A549 (cell line): ENCODE data around the gene ZFP69. TPM values are rescaled to one million over a fixed set of nuclear protein-coding genes. Genes with fewer than 3 reads are reported as not detected.

Experiments
- ATAC-seq, 2 experiments: fragments of 200-7000 bp in 1 of 2; fragments of >200 bp in 1 of 2; cut with Nextera tagmentation in 1 of 2; cut with Tn5 transposase in 1 of 2; 3 replicates each; pipeline versions ENCODE4 v1.8.0 to v1.9.1; 2018 to 2020; ENCODE audit warnings: mild to moderate bottlenecking in 1 of 2, moderate library complexity in 1 of 2
- CTCF ChIA-PET: fragments of 300-600 bp; sonication (Branson Sonifier 250); formaldehyde crosslinking; extraction: SDS; loops from one replicate; lab custom pipeline; 2021; ENCODE audit warnings: antibody characterized with exemption, inconsistent platforms; lab: Yijun Ruan, JAX
- POLR2A ChIA-PET: fragments of 350-600 bp; formaldehyde crosslinking; extraction: SDS; loops from one replicate; lab custom pipeline; 2021; ENCODE audit warnings: antibody characterized with exemption, inconsistent platforms; lab: Yijun Ruan, JAX
- DNase-seq, 2 experiments: peaks; one replicate each; pipeline versions ENCODE4 v3.0.0 to v3.0.0-alpha.2; 2011 to 2016; ENCODE audit warnings: low read depth in 1 of 2, low spot score in 1 of 2
- FAIRE-seq: peaks from 2 replicates; lab custom pipeline; 2011; peaks lifted over from hg19 to GRCh38; lab: Jason Lieb, UNC
- H3K27ac ChIP-seq, 2 experiments: fragments of >200 bp; sonication (Bioruptor Twin); formaldehyde crosslinking; 3 replicates each; pipeline ENCODE4 v1.5.1; 2016 to 2017
- H3K4me1 ChIP-seq: fragments of >200 bp; sonication (Bioruptor Twin); formaldehyde crosslinking; 3 replicates; pipeline ENCODE4 v1.6.1; 2016
- H3K4me2 ChIP-seq: fragments of >200 bp; sonication (Bioruptor Twin); formaldehyde crosslinking; 3 replicates; pipeline ENCODE4 v1.6.1; 2016
- H3K4me3 ChIP-seq: fragments of >200 bp; sonication (Bioruptor Twin); formaldehyde crosslinking; 3 replicates; pipeline ENCODE4 v1.5.1; 2016
- H3K9me3 ChIP-seq: fragments of >200 bp; sonication (Bioruptor Twin); formaldehyde crosslinking; 3 replicates; pipeline ENCODE4 v1.6.1; 2016
- CEBPB ChIP-seq, 2 experiments: fragments of >200 bp in 1 of 2; sonication (Bioruptor Twin) in 1 of 2; formaldehyde crosslinking in 1 of 2; IDR thresholded peaks; 2 replicates each; pipeline ENCODE4 v1.6.1; 2012 to 2016
- EHF ChIP-seq: fragments of 250-450 bp; sonication (Bioruptor Pico); IDR thresholded peaks from 2 replicates; pipeline ENCODE4 v1.5.0; 2020; ENCODE audit warnings: mild to moderate bottlenecking
- FOSB ChIP-seq: fragments of 250-450 bp; sonication (Bioruptor Pico); IDR thresholded peaks from 2 replicates; pipeline ENCODE4 v1.5.0; 2020; ENCODE audit warnings: mild to moderate bottlenecking, moderate library complexity
- FOSL2 ChIP-seq, 2 experiments: fragments of 450-650 bp in 1 of 2; fragments of >200 bp in 1 of 2; sonication (Bioruptor Twin) in 1 of 2; formaldehyde crosslinking; IDR thresholded peaks; 2 replicates each; pipeline versions ENCODE4 v1.5.0 to v1.6.1; 2016 to 2020; ENCODE audit warnings: mild to moderate bottlenecking in 1 of 2, moderate library complexity in 1 of 2
- GATA3 ChIP-seq: IDR thresholded peaks from 2 replicates; pipeline ENCODE4 v1.6.1; 2012; ENCODE audit warnings: borderline replicate concordance
- JUNB ChIP-seq: fragments of >200 bp; sonication (Bioruptor Twin); formaldehyde crosslinking; IDR thresholded peaks from 2 replicates; pipeline ENCODE4 v1.6.1; 2016
- KDM5A ChIP-seq: fragments of 200-600 bp; sonication (generic); IDR thresholded peaks from 2 replicates; pipeline ENCODE4 v1.6.1; 2016; ENCODE audit warnings: antibody characterized with exemption, mild to moderate bottlenecking
- MYC ChIP-seq: IDR thresholded peaks from 2 replicates; pipeline ENCODE4 v1.6.1; 2012; ENCODE audit warnings: mild to moderate bottlenecking, inconsistent platforms, low read length, improper control_type of control experiment, borderline replicate concordance
- POLR2AphosphoS2 ChIP-seq: conservative IDR thresholded peaks from 2 replicates; pipeline ENCODE4 v1.6.1; 2012; ENCODE audit warnings: low read length, improper control_type of control experiment, inconsistent platforms
- RCOR1 ChIP-seq: fragments of 150-350 bp; IDR thresholded peaks from 2 replicates; pipeline ENCODE4 v1.6.1; 2014; ENCODE audit warnings: antibody characterized with exemption, low read length, low read depth
- SREBF2 ChIP-seq: fragments of 450-650 bp; IDR thresholded peaks from 2 replicates; pipeline ENCODE4 v1.6.1; 2014; ENCODE audit warnings: mild to moderate bottlenecking, moderate library complexity
- WGBS: methylation state at CpG from one replicate; pipeline ENCODE4 v1.1.6; 2017; ENCODE audit errors: missing lambda C conversion rate; 5-methylcytosine and 5-hydroxymethylcytosine counted together
- polyA plus RNA-seq, 4 experiments: library from polyadenylated mRNA; depleted of rRNA in 3 of 4; stranded (reverse); fragments of >200 nt; fragmentation: RNase III in 1 of 4; extraction: RNeasy Plus Mini Kit Qiagen cat#74134 plus additional on column Dnase treatment in 1 of 4; gene quantifications; 2 replicates in 3 of 4; 3 replicates in 1 of 4; pipeline ENCODE4 v1.2.3, GENCODE V29; 2011 to 2017
- TF ChIP-seq, protein P1 (sequence below): IDR thresholded peaks from 2 replicates; pipeline ENCODE4 v1.6.1; 2012

Gene ZFP69
- polyA plus RNA-seq, 2 of the 4 experiments (the other 2 are of a cell fraction) = not detected

DNA sequence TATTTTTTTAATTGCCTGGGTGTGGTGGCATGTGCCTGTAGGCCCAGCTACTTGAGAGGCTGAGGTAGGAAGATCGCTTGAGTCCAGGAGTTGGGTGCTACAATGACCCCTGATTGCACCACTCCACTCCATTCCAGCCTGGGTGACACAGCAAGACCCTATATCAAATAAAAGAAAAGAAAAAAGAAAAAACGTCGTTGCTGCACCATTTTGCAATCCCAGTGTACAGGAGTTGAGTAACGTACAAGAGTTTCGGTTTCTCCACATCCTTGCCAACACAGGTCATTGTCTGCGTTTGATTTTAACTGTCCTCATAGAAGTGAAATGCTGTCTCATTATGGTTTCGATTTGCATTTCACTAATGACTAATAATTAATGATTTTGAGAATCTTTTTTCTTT lies 62.2 kb downstream of the ZFP69 start:
- H3K4me2 ChIP-seq = no peak overlapping the region
- H3K4me1 ChIP-seq = no peaks in the 10 kb centered on the region
- no peak for ATAC-seq
- peaks cover 4% of the 10 kb centered on the region; the same call in 2 of the 3 replicates for H3K9me3 ChIP-seq
- CTCF ChIA-PET = no interaction called here
- no peak for DNase-seq
- no peak for FAIRE-seq
- 79% methylated on average over 7 of the region's 7 CpGs for WGBS
- POLR2A ChIA-PET = no interaction called here
- TF ChIP-seq KDM5A (no peak), JUNB (no peak), CEBPB (IDR thresholded peaks at IDR 0.05) (no peak), GATA3 (no peak), FOSB (no peak), RCOR1 (no peak), POLR2AphosphoS2 (no peak), FOSL2 (IDR thresholded peaks at IDR 0.05) (no peak), FOSL2 (CRISPR knock-in tag; IDR thresholded peaks at IDR 0.05) (no peak), MYC (no peak), SREBF2 (no peak), EHF (no peak)
- TF ChIP-seq, protein P1, sequence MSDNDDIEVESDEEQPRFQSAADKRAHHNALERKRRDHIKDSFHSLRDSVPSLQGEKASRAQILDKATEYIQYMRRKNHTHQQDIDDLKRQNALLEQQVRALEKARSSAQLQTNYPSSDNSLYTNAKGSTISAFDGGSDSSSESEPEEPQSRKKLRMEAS = no peak
- H3K27ac ChIP-seq = no peak overlapping the region
- no peak overlapping the region for H3K4me3 ChIP-seq

Other genes with a start within 250 kb of the ZFP69 start
- gene TMCO2, start 229.4 kb upstream of the ZFP69 start, polyA plus RNA-seq (2011; rRNA removed) = not detected in 2 replicates
- not detected in 3 replicates for gene TMCO2, start 229.4 kb upstream of the ZFP69 start, polyA plus RNA-seq (2017; fragmentation: RNase III; extraction: RNeasy Plus Mini Kit Qiagen cat#74134 plus additional on column Dnase treatment)
- gene ZMPSTE24, start 219.1 kb upstream of the ZFP69 start, polyA plus RNA-seq (2011; rRNA removed) = 40.5 and 61.3 TPM in 2 replicates
- 41.0 to 44.3 TPM (median 41.9 TPM) in 3 replicates for gene ZMPSTE24, start 219.1 kb upstream of the ZFP69 start, polyA plus RNA-seq (2017; fragmentation: RNase III; extraction: RNeasy Plus Mini Kit Qiagen cat#74134 plus additional on column Dnase treatment)
- 0.08 and 0.16 TPM in 2 replicates for gene COL9A2, start 160.0 kb upstream of the ZFP69 start, polyA plus RNA-seq (2011; rRNA removed)
- 0.12 to 0.32 TPM (median 0.12 TPM) in 3 replicates for gene COL9A2, start 160.0 kb upstream of the ZFP69 start, polyA plus RNA-seq (2017; fragmentation: RNase III; extraction: RNeasy Plus Mini Kit Qiagen cat#74134 plus additional on column Dnase treatment)
- gene SMAP2, start 103.6 kb upstream of the ZFP69 start, polyA plus RNA-seq (2011; rRNA removed) = 7.7 and 8.3 TPM in 2 replicates
- gene SMAP2, start 103.6 kb upstream of the ZFP69 start, polyA plus RNA-seq (2017; fragmentation: RNase III; extraction: RNeasy Plus Mini Kit Qiagen cat#74134 plus additional on column Dnase treatment) = 6.4 to 7.2 TPM (median 7.1 TPM) in 3 replicates
- 2.8 and 3.0 TPM in 2 replicates for gene ZFP69B, start 26.8 kb upstream of the ZFP69 start, polyA plus RNA-seq (2011; rRNA removed)
- 1.9 to 2.3 TPM (median 1.9 TPM) in 3 replicates for gene ZFP69B, start 26.8 kb upstream of the ZFP69 start, polyA plus RNA-seq (2017; fragmentation: RNase III; extraction: RNeasy Plus Mini Kit Qiagen cat#74134 plus additional on column Dnase treatment)
- gene EXO5, start 31.5 kb downstream of the ZFP69 start, polyA plus RNA-seq (2011; rRNA removed) = 4.6 and 5.7 TPM in 2 replicates
- gene EXO5, start 31.5 kb downstream of the ZFP69 start, polyA plus RNA-seq (2017; fragmentation: RNase III; extraction: RNeasy Plus Mini Kit Qiagen cat#74134 plus additional on column Dnase treatment) = 6.4 to 7.0 TPM (median 6.7 TPM) in 3 replicates
- gene ZNF684, start 54.3 kb downstream of the ZFP69 start, polyA plus RNA-seq (2011; rRNA removed) = 2.8 and 4.0 TPM in 2 replicates
- 2.4 to 3.0 TPM (median 2.5 TPM) in 3 replicates for gene ZNF684, start 54.3 kb downstream of the ZFP69 start, polyA plus RNA-seq (2017; fragmentation: RNase III; extraction: RNeasy Plus Mini Kit Qiagen cat#74134 plus additional on column Dnase treatment)
- gene RIMS3, start 188.4 kb downstream of the ZFP69 start, polyA plus RNA-seq (2011; rRNA removed) = 1.9 and 2.4 TPM in 2 replicates
- gene RIMS3, start 188.4 kb downstream of the ZFP69 start, polyA plus RNA-seq (2017; fragmentation: RNase III; extraction: RNeasy Plus Mini Kit Qiagen cat#74134 plus additional on column Dnase treatment) = 1.3 to 1.6 TPM (median 1.5 TPM) in 3 replicates
- 37.8 and 43.4 TPM in 2 replicates for gene NFYC, start 214.4 kb downstream of the ZFP69 start, polyA plus RNA-seq (2011; rRNA removed)
- gene NFYC, start 214.4 kb downstream of the ZFP69 start, polyA plus RNA-seq (2017; fragmentation: RNase III; extraction: RNeasy Plus Mini Kit Qiagen cat#74134 plus additional on column Dnase treatment) = 35.0 to 35.2 TPM (median 35.1 TPM) in 3 replicates